Measurements from ENCODE around the gene RBMS3. TPM values are rescaled to one million over a fixed set of nuclear protein-coding genes. Genes with fewer than 3 reads are reported as not detected.
A peak's percentile ranks its signal among the peaks of the same experiment; 100 is the strongest.
"Not testable (repeated sequence)": the region's sequence is repeated elsewhere in the genome, so short reads cannot be mapped to it uniquely, and the experiment has no call there.

The RBMS3 gene
- total RNA-seq, 1 donor from 2014 or later, result 3.4 TPM

DNA sequence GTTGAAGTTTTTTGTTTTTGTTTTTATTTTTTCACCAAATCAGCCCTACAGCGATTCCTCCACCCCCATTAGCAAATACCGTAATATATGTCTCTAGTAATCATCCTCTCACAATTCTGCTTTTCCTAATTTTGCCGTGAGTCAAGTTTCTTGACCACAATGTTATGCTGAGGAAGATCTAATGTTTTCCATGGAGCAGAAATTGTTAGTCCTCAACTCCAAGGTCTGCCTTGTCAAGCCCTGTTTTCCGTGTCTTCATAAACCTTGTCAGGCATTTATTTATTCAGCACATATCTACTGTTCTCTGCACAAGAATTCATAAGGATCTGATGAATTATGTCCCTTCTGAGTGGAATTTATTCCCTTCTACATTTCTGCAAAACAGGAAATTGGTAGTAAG is 372.8 kb downstream of the RBMS3 start:
- TF ChIP-seq CTCF (IDR thresholded peaks at IDR 0.05; ENCODE audit: insufficient read depth, low read length, severe bottlenecking), result no peak
- FAIRE-seq (no peak), DNase-seq (ENCODE audit: low read depth) (no peak)
- no peaks in the 10 kb centered on the region for H3K27me3 ChIP-seq (ENCODE audit: control insufficient read depth, insufficient read depth, low read length)
- H3K4me3 ChIP-seq (ENCODE audit: low read depth, low read length), result no peak overlapping the region
- no peaks in the 10 kb centered on the region for H3K36me3 ChIP-seq (ENCODE audit: control insufficient read depth, insufficient read depth, low read length)

DNA sequence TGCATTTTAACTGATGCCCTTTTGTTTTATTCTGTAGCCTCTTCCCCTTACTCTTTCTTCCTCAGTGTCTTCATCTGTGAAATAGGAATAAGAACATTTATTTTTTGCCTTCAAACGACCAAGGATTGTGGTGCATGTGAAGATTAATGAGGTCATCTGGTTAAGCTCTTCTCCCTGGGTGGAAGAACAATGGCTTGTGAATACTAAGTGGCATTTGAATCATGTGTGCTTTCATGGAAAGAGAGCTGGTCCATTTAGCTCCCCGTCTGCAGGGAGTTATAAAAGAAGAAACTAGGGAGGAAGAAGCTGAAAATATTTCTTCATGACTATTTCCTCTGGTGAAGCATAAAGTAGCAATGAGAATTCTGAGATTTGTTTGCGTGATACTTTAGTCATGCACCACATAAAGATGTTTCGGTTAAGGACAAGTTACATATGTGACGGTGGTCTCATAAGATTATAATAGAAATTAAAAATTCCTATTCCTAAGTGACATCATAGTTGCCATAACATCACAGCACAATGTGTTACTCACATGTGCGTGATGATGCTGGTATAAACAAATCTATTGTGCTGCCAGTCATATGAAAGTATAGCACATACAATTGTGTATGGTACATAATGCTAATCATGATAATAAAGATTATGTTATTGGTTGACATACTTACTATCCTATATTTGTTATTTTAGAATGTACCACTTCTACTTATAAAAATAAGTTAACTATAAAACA is 374.3 kb downstream of the RBMS3 start:
- DNase-seq (ENCODE audit: low read depth) (no peak), FAIRE-seq (no peak)
- H3K4me3 ChIP-seq (ENCODE audit: low read depth, low read length), result no peak overlapping the region
- no peak for TF ChIP-seq CTCF (IDR thresholded peaks at IDR 0.05; ENCODE audit: insufficient read depth, low read length, severe bottlenecking)
- H3K27me3 ChIP-seq (ENCODE audit: control insufficient read depth, insufficient read depth, low read length), result no peaks in the 10 kb centered on the region
- no peaks in the 10 kb centered on the region for H3K36me3 ChIP-seq (ENCODE audit: control insufficient read depth, insufficient read depth, low read length)

GRCh38 chr3:29665688-29666087 is 384.8 kb downstream of the RBMS3 start:
- no peak for FAIRE-seq
- no peak for DNase-seq (ENCODE audit: low read depth)

GRCh38 chr3:29668233-29668632 is 387.4 kb downstream of the RBMS3 start:
- H3K4me3 ChIP-seq (ENCODE audit: low read depth, low read length), result no peak overlapping the region
- FAIRE-seq (no peak), DNase-seq (ENCODE audit: low read depth) (peak; percentile 21)
- H3K27me3 ChIP-seq (ENCODE audit: control insufficient read depth, insufficient read depth, low read length), result no peaks in the 10 kb centered on the region
- no peaks in the 10 kb centered on the region for H3K36me3 ChIP-seq (ENCODE audit: control insufficient read depth, insufficient read depth, low read length)
- TF ChIP-seq CTCF (IDR thresholded peaks at IDR 0.05; ENCODE audit: insufficient read depth, low read length, severe bottlenecking), result no peak

More at GRCh38 chr3:29665688-29666087, 384.8 kb downstream of the RBMS3 start:
- no peak for TF ChIP-seq CTCF (IDR thresholded peaks at IDR 0.05; ENCODE audit: insufficient read depth, low read length, severe bottlenecking)
- no peaks in the 10 kb centered on the region for H3K36me3 ChIP-seq (ENCODE audit: control insufficient read depth, insufficient read depth, low read length)
- no peak overlapping the region for H3K4me3 ChIP-seq (ENCODE audit: low read depth, low read length)
- H3K27me3 ChIP-seq (ENCODE audit: control insufficient read depth, insufficient read depth, low read length), result no peaks in the 10 kb centered on the region

DNA sequence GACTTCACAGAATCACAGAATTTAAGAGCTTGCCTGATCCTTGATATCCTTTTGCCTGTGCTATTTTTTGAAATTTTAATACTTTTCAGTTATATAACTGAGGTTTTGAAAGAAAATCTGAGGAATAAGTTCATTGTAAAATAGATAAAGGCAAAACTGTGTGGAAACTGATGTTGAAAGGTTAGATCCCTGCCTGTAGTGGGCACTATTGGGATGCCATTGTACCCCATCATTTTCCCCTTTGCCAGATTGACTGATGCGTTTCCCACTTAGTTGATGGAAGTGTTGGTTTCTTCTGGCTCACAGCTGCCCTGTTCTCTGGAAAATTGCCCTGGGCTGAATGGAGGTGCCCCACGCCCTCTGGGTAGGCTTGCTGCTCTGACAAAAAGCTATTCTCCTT is 387.9 kb downstream of the RBMS3 start:
- H3K4me3 ChIP-seq (ENCODE audit: low read depth, low read length), result no peak overlapping the region
- DNase-seq (ENCODE audit: low read depth), result no peak
- H3K27me3 ChIP-seq (ENCODE audit: control insufficient read depth, insufficient read depth, low read length), result no peaks in the 10 kb centered on the region
- no peaks in the 10 kb centered on the region for H3K36me3 ChIP-seq (ENCODE audit: control insufficient read depth, insufficient read depth, low read length)
- no peak for FAIRE-seq
- no peak for TF ChIP-seq CTCF (IDR thresholded peaks at IDR 0.05; ENCODE audit: insufficient read depth, low read length, severe bottlenecking)

GRCh38 chr3:29670476-29670875 is 389.6 kb downstream of the RBMS3 start:
- H3K36me3 ChIP-seq (ENCODE audit: control insufficient read depth, insufficient read depth, low read length); FAIRE-seq; DNase-seq (ENCODE audit: low read depth); H3K4me3 ChIP-seq (ENCODE audit: low read depth, low read length); H3K27me3 ChIP-seq (ENCODE audit: control insufficient read depth, insufficient read depth, low read length): not testable (repeated sequence)

All from bronchial epithelial cell (primary cell).